ENCODE measurements around the gene KRT6B.

KRT6B gene

GRCh38 chr12:52428121-52428520 lies 23.8 kb downstream of the KRT6B start:
- H3K4me3 ChIP-seq (ENCODE audit: low read depth, low read length), result no peak overlapping the region
- TF ChIP-seq CTCF (IDR thresholded peaks at IDR 0.05; ENCODE audit: borderline replicate concordance, insufficient read depth, low read depth, low read length), result no peak

GRCh38 chr12:52427083-52427482 lies 24.9 kb downstream of the KRT6B start:
- TF ChIP-seq CTCF (IDR thresholded peaks at IDR 0.05; ENCODE audit: borderline replicate concordance, insufficient read depth, low read depth, low read length), result no peak
- H3K4me3 ChIP-seq (ENCODE audit: low read depth, low read length), result no peak overlapping the region

GRCh38 chr12:52426034-52426433 lies 25.9 kb downstream of the KRT6B start:
- no peak for TF ChIP-seq CTCF (IDR thresholded peaks at IDR 0.05; ENCODE audit: borderline replicate concordance, insufficient read depth, low read depth, low read length)
- H3K4me3 ChIP-seq (ENCODE audit: low read depth, low read length), result no peak overlapping the region

- H3K4me3 ChIP-seq (ENCODE audit: low read depth, low read length), result no peak overlapping the region
- no peak for TF ChIP-seq CTCF (IDR thresholded peaks at IDR 0.05; ENCODE audit: borderline replicate concordance, insufficient read depth, low read depth, low read length)
Observed at GRCh38 chr12:52425466-52425865, 26.5 kb downstream of the KRT6B start.

GRCh38 chr12:52423661-52424500 lies 28.1 kb downstream of the KRT6B start:
- no peak for TF ChIP-seq CTCF (IDR thresholded peaks at IDR 0.05; ENCODE audit: borderline replicate concordance, insufficient read depth, low read depth, low read length)
- H3K4me3 ChIP-seq (ENCODE audit: low read depth, low read length), result no peak overlapping the region

- TF ChIP-seq CTCF (IDR thresholded peaks at IDR 0.05; ENCODE audit: borderline replicate concordance, insufficient read depth, low read depth, low read length), result no peak
- no peak overlapping the region for H3K4me3 ChIP-seq (ENCODE audit: low read depth, low read length)
Observed at GRCh38 chr12:52423035-52423434, 28.9 kb downstream of the KRT6B start.

- TF ChIP-seq CTCF (IDR thresholded peaks at IDR 0.05; ENCODE audit: borderline replicate concordance, insufficient read depth, low read depth, low read length), result no peak
- no peak overlapping the region for H3K4me3 ChIP-seq (ENCODE audit: low read depth, low read length)
Observed at GRCh38 chr12:52419656-52420055, 32.3 kb downstream of the KRT6B start.
